ENCODE data around the gene KLHDC1. TPM values are rescaled to one million over a fixed set of nuclear protein-coding genes. Genes with fewer than 3 reads are reported as not detected.

The KLHDC1 gene
- total and polyA plus RNA-seq, 7 donors: 0.46 to 19.1 (median 11.4) TPM

GRCh38 chr14:49670475-49670874 lies 22.4 kb upstream of the KLHDC1 start:
- Histone ChIP-seq H3K27ac (no peak overlapping the region), H3K27me3 (no peaks in the 10 kb centered on the region), H3K36me3 (no peaks in the 10 kb centered on the region), H3K4me3 (no peak overlapping the region), H3K4me1 (no peaks in the 10 kb centered on the region), H3K9me3 (no peaks in the 10 kb centered on the region)
- no peak for DNase-seq
- intact Hi-C loops (cut with DNase I): no loop called here
- TF ChIP-seq CTCF (IDR thresholded peaks at IDR 0.05): no peak
- TF ChIP-seq POLR2AphosphoS5 (IDR thresholded peaks at IDR 0.05): no peak
- TF ChIP-seq POLR2A (IDR thresholded peaks at IDR 0.05): no peak
- TF ChIP-seq EP300 (IDR thresholded peaks at IDR 0.05): no peak

- H3K27me3 ChIP-seq: no peaks in the 10 kb centered on the region
- DNase-seq: no peak
- no peak overlapping the region for H3K4me3 ChIP-seq
- intact Hi-C loops (cut with DNase I): no loop called here
- no peak overlapping the region for H3K27ac ChIP-seq
- H3K4me1 ChIP-seq: no peaks in the 10 kb centered on the region
- H3K9me3 ChIP-seq: no peaks in the 10 kb centered on the region
- H3K36me3 ChIP-seq: no peaks in the 10 kb centered on the region
- 81 to 91% methylated on average over 2 of the region's 2 CpGs for WGBS, 2 donors
- no peak for TF ChIP-seq POLR2A (IDR thresholded peaks at IDR 0.05)
- no peak for TF ChIP-seq CTCF (IDR thresholded peaks at IDR 0.05)
- no peak for TF ChIP-seq POLR2AphosphoS5 (IDR thresholded peaks at IDR 0.05)
- TF ChIP-seq EP300 (IDR thresholded peaks at IDR 0.05): no peak
These were observed 19.3 kb upstream of the KLHDC1 start for GRCh38 chr14:49673586-49673985.

GRCh38 chr14:49677643-49678042 lies 15.3 kb upstream of the KLHDC1 start:
- Histone ChIP-seq H3K9me3 (no peaks in the 10 kb centered on the region), H3K4me1 (no peaks in the 10 kb centered on the region), H3K27me3 (no peaks in the 10 kb centered on the region), H3K27ac (no peak overlapping the region), H3K4me3 (no peak overlapping the region), H3K36me3 (no peaks in the 10 kb centered on the region)
- no peak for DNase-seq
- intact Hi-C loops (cut with DNase I): no loop called here
- WGBS, 2 donors: 97 to 98% methylated on average over 4 of the region's 4 CpGs
- no peak for TF ChIP-seq EP300 (IDR thresholded peaks at IDR 0.05)
- no peak for TF ChIP-seq POLR2AphosphoS5 (IDR thresholded peaks at IDR 0.05)
- no peak for TF ChIP-seq POLR2A (IDR thresholded peaks at IDR 0.05)
- no peak for TF ChIP-seq CTCF (IDR thresholded peaks at IDR 0.05)

GRCh38 chr14:49679271-49679670 lies 13.6 kb upstream of the KLHDC1 start:
- no peaks in the 10 kb centered on the region for H3K27me3 ChIP-seq
- TF ChIP-seq POLR2A (IDR thresholded peaks at IDR 0.05): no peak
- no peak for TF ChIP-seq CTCF (IDR thresholded peaks at IDR 0.05)
- TF ChIP-seq POLR2AphosphoS5 (IDR thresholded peaks at IDR 0.05): no peak
- TF ChIP-seq EP300 (IDR thresholded peaks at IDR 0.05): no peak
- H3K27ac ChIP-seq: no peak overlapping the region
- H3K4me1 ChIP-seq: no peaks in the 10 kb centered on the region
- no peak for DNase-seq
- no peak overlapping the region for H3K4me3 ChIP-seq
- intact Hi-C loops (cut with DNase I): no loop called here
- WGBS, 2 donors: 62 to 77% methylated on average over 2 of the region's 2 CpGs
- no peaks in the 10 kb centered on the region for H3K9me3 ChIP-seq
- no peaks in the 10 kb centered on the region for H3K36me3 ChIP-seq

- Histone ChIP-seq H3K27me3 (no peaks in the 10 kb centered on the region), H3K9me3 (no peaks in the 10 kb centered on the region), H3K4me1 (peaks cover 0 to 10% (median 7%) of the 10 kb centered on the region in 4 donors), H3K27ac (no peak overlapping the region), H3K4me3 (no peak overlapping the region), H3K36me3 (no peaks in the 10 kb centered on the region)
- WGBS, 2 donors: 88 to 94% methylated on average over 4 of the region's 4 CpGs
- intact Hi-C loops (cut with DNase I): no loop called here
- DNase-seq: no peak
- TF ChIP-seq CTCF (IDR thresholded peaks at IDR 0.05): no peak
- TF ChIP-seq EP300 (IDR thresholded peaks at IDR 0.05): no peak
- TF ChIP-seq POLR2A (IDR thresholded peaks at IDR 0.05): no peak
- TF ChIP-seq POLR2AphosphoS5 (IDR thresholded peaks at IDR 0.05): no peak
These were observed 6.5 kb upstream of the KLHDC1 start for GRCh38 chr14:49686425-49686824.
